Hematopoietic multipotent progenitor cell treated with erythropoietin and hydrocortisone succinate and interleukin-3 and kit ligand, for 17 days (in vitro differentiated cells): ENCODE measurements around the gene PUDP.

ENCODE experiments used
- DNase-seq: peaks from one replicate; pipeline ENCODE4 v3.0.0-alpha.2; 2015; ENCODE audit warnings: low spot score

Gene PUDP

DNA sequence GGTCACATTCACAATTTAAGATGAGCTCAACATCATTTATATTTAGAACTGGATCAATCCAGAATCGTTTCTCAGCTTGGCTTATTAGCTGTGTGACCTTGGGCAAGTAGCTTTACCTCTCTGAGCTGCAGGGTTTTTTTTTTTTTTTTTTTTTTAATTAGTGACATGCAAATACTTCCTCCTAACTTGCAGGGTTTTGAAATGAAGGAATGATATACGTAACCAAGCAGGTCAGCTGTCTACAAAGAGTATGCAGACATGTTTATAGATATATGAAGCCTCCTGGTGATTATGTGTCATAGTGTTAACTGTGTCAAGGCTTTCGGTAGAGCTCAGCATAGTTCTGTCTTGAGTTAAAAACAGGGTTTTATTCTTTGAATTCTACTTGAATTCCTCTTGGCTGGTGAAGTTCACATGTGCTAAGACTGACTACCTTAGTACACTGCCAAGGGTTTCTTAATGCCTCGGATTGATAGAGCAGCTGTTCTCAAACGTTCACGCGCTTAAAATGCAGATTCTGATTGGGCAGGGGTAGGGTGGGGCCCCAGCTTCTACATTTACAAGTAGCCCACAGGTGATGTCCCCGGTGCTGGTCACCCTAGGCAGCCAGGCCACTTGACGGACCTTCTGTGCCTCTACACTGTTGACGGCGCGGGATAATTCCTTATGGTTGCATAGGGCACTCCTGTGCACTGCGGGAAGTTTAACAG lies 1.1 kb downstream of the PUDP start:
- no peak for DNase-seq

DNA sequence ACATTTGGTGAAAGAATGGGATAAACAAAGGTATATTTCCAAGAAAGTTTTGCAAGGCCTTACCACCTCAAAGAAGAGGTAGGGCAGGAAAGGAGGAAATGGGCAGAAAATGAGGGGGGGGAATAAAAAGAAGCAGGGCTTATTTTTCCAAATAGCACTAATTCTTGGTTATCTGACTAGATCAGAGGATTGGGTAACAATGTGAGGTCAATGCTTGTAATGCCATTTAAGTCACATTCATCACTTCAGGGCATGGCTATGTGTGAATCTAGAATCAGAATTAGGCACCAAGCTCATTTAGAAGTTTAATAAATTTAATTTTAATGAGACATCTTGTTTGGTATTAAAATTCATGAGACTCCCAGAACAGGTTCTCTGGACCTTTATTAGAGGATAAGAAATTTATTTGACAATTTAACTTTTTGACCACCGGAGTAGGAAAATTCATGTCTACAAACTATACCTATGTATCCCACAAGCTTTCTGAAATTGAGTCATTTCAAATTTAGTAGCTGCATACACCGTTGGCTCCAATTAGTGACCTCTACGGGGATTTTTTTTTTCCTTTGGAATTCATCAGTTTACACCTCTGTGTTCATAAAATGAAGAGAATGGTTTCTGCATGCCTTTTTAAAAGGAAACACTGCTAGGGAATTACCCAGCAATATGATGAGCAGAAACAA lies 1.8 kb downstream of the PUDP start:
- no peak for DNase-seq

DNA sequence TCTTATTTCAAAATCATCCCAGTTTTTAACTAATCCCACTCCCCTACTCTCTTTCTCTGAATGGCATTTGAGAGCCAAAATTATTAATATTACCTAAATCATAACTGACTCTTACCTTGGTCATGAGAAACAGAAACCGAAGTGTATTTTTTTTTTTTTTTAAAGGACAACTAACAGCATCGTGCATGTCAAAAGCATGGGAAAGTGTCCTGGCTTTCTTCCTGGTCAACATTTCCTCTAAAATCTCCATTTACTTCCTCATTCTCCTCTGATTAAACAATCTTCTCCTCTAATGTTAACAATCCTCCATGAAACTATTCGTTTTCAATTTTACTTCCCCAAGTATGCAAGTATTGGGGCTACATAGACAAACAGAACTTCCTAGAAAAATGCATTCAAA lies 2.5 kb downstream of the PUDP start:
- DNase-seq, result no peak

DNA sequence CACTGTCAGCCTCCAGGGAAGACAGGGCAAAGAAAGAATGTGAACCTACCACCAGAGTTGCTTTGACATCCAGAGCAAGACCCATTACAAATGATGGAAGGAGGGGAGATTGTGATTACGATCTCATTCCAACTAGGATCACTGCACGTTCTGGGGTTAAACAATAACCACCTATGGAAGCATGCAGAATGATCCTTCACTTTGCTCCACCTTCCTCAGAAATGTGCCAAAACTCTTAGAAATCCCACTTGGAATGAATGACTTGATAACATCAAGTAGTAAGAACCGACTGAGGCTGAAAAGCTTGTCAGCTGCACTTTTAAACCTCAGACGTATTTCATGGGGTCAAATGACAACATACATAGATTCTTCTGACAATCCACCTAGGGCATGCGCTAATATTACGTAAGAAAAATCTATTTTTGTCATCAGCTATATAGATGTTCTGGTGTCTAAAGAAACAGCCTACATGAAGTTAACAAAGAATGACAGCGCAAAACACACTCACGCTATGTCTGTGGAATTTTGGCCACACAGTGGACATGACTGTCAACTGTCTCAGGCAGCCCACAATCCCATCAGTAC lies 3.9 kb downstream of the PUDP start:
- no peak for DNase-seq

DNA sequence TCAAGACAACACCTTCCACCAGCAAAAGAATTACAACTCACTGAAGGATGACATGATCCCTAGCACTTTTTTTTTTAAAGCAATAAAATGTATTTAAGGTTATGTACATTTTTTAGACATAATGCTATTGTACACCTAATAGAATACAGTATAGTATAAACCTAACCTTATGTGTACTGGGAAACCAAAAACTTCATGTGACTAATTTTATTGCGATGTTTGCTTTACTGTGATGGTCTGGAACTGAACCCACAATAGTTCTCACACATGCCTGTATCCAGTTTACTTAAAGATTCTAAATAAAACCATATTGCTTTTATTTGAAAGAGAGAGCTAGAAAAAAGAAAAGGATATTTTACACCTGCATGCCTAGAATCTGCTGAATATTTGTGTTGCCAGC lies 4.9 kb downstream of the PUDP start:
- DNase-seq, result no peak

DNA sequence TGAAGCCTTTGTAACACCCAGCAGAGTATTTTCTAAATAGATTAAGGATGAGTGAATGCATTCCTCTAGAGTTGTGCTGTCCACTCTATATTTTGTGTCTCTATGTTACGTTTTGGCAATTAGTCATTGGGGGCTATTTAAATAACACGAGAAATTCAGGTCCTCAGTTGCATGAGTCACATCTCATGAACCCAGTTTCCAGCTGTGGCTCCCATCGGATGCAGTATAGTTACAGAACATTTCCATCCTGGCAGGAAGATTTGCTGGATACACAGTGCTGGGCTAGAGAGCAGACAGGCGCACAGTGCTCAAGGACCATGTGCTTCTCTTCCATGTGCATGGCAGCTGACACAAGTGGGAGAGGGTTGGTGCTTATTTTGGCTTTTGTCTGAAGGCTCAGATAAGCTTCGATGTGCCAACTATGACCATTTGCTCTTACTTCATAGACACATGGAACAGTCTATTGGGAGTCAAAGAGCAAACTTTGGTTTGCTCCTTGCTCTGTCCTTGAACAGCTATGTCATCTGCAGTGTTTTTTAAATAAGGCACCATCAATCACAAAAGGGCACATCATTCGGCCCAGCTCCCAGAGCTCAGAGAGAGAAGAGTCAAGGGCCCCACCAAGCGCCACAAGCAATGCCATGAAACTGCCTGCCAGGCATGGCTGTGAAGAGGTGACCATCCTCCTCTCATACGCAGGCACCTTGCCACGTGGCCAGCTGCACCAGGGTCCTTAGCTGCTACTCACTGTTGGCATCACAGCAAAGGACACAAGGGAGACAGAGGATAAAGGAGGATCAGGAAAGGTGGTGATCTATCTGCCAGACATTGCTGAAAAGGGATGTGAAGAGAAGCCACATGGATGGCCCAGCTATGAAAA lies 8.5 kb downstream of the PUDP start:
- DNase-seq, result no peak

DNA sequence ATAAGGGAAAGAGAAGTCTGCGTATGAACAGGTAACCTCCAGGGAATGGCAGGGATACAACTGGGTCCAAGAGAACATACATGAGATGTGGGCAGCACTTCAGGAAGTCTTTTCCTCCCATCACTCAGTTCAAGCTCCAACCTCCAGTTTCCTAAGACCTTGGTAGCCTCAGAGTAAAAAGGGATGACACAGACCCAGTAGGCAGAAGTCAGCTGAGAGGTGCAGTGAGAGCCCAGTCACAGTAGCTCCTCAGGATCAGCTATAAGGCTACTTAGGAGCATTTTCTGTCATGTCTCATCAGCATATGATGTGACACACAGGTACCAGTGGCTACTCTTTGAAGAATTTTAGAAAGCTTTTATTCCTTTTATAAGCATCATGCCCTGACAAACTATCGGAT lies 13.0 kb downstream of the PUDP start:
- no peak for DNase-seq

DNA sequence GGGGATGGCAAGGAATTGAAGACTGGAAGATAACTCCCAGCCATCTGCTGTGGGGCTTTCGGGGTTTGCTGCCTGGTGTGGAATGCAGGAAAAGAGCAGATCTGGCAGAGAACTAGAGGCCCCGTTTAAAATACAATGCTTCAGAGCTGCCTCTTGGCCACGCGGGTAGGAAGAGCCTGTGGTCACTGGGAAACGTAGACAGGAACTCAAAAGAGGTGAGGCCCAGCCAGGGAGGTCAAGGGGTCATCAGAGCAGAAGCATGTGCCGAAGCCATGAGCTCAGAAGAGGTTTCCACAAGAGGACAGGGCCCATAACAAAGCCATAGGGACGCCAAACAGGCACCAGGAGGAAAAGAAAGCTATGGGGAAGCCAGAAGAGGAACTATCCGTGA lies 14.9 kb downstream of the PUDP start:
- no peak for DNase-seq

DNA sequence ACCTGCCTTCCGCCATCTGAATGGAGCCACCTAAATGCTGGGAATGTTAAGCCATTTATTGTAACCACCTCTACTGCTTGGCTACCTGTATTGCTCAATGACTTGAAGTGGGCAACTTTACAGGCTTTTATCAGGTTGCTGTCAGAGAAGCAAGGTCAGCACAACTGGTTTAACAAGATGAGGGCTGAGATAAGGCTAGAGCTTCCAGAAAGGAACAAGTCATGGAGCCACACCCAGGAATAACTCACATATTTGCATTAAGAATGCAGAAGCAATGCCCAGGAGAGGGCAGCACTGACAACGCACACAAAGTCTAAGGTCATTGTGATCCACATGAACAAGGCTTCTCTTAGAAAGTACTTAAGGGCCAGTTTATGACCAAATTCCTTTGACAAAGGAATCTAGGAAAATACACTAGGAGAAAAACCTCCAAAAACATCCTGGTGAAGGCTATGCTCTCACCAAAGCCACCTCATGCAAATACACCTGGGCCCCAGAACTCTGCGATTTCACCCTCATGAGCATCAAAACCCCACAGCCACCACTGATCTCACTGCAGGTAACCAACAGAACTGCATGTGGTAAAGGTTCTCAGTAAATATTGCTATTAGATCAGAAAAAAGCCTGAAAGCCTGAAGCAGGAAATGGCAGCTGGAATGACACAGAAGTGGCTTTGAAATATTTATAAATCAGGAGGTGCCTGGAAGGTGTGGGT lies 15.5 kb downstream of the PUDP start:
- DNase-seq, result peak; percentile 17

DNA sequence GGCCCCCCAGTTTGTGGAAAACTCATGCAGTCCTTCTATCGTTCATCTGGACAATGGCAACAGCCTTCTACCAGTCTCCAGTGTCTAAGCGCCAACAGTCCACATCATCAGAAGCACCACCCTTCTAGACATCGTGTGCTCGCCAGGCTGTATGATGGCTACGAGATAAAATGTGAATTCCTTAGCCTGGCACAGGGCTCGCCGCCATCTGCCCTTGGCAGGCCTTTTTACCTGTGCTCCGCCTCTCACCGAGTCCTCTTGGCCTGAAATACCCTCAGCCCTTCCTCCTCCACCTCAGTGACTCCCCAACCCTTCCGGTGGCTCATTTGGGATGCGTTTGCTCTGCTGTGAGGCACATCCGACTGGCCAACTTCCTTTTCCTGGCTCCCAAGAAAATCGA lies 16.3 kb downstream of the PUDP start:
- DNase-seq, result no peak

DNA sequence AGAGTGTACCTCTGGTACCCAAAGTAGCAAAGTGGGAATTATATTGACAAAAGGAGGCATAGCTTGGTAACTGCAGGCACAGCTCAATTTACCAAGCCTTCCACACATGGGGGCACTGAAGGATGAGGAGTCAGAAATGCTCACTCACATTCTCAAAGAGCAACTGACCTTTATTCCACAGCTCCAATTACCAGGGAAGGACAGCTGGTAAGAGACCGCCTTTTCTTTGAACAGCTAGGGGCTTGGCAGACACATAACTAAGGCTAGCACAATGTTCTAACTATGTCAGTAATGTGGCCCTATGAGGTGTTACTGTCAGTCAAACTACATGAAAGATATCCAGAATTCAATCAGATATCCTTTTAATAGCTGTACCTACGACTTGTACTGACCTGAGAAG lies 20.9 kb downstream of the PUDP start:
- no peak for DNase-seq

DNA sequence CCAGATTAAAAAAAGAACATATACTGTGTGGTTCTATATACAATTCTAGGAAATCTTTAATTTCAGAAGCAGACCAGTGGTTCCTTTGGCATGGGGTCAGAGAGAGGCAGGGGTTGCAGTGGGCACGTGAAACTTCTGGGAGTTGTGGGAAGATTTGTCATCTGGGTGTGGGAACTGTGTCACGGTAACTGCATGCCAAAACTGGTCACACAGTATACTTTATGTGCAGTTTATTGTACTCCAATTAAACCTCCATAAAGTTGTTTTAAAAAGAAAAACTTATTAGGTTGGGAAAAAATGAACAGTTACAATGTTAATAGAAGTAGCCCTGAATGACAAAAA lies 27.1 kb downstream of the PUDP start:
- DNase-seq, result no peak

DNA sequence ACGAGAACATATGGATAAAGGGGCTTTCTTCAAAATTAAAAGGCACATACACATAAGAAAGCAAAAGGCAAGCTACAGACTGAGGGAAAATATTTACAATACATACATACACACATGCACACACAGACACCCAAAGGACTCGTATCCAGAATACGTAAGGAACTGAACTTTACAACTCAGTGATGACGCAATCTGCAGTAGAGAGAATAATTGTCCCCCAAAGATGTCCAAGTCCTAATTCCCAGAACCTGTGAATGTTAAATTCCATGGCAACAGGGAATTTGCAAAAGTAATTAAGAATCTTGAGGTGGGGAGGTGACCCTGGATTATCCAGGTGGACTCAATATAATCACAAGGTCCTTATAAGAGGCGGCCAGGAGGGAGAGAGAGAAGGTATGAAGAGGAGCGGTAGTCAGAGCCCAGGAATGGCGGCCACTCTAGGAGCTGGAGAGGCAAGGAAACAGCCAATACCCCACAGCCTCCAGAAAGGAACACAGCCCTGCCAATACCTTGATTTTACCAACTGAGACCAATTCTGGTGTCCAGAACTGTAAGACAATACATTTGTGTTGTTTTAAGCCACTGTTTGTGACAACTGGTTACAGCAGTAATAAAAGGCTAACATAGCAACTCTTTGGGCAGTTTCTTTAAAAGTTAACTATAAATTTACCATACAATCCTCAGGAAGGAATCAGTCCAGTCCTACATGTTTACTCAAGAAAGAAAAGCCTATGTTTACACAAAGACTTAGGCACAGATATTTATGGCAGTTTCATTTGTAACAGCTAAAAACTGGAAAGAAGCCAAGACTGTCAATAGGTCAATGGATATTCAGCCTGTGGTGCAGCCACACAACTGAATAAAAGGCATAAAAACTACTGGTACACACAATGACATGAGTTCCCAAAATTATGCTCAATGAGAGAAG lies 27.7 kb downstream of the PUDP start:
- no peak for DNase-seq

DNA sequence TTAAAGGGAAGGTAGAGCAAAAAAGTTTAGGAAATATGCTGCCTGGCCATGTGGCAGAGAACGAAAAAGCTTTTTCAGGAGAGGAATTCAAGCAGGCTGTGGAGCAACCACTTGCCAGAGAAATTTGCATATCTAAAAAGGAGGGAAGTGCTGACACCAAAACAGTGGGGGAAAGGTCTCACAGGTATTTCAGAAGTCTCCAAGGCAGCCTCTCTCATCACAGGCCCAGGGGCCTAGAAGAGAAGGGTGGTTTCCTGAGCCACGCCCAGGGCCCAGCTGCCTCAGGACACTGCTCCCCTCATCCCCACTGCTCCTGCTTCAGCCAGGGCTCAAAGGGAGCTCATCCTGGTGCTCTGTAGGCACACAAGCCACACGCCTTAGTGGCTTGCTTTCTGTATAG lies 30.4 kb downstream of the PUDP start:
- DNase-seq, result no peak

DNA sequence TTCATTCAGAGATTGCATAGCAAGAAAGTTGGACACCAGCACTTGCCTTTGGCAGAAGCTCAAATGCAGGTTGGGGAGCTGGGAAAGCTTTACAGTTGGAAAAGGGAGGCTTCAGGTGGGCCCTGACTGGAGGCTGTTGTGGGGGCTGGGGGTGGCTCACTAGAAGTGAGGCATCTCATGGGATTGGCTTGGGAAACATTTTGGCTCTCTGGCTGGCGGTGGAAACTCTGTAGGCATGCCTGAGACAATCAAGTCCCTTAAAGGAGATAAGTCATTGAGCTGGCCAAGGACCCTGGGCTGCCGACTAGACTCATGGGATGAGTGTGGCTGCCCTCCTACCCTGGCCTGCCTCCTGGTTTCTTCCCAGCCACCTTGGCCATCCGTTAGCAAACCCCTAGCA lies 31.9 kb downstream of the PUDP start:
- DNase-seq, result no peak

DNA sequence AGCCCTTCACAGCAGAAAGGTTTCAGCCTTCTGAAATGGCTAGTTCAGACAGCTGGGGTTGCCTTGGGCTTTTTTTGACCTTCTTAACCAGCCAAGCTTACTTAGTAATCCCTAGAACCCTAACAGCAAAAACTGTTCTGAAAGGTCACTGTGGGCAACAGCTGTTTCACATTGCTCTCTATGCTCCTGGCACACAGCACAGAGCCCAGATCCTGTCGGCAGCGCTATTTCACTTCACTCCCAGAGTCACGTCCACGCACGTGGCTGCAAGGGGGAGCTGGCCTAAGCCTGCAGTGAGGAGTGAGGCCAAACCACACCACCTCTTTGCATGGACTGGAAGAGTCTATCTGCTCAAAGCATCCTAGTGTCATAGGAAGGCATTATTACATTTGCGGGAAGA lies 32.4 kb downstream of the PUDP start:
- no peak for DNase-seq

DNA sequence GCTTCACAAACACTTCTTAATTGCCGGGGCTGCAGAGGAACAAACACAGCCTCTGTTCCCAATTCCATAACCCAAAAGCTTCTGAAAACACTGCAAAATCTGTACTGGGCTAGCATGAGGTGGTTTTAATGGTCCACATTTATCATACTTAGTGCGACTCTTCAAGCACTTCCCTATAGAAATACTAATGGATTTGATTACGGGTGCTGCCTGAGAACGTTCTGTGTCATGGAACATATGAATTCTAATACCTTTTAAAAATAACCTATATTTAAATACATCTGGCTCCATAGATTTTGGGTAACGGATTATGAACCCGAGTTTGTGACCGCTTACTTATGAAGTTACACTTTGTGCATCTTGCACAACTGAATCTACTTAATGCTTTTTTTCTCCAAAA lies 35.9 kb downstream of the PUDP start:
- no peak for DNase-seq

DNA sequence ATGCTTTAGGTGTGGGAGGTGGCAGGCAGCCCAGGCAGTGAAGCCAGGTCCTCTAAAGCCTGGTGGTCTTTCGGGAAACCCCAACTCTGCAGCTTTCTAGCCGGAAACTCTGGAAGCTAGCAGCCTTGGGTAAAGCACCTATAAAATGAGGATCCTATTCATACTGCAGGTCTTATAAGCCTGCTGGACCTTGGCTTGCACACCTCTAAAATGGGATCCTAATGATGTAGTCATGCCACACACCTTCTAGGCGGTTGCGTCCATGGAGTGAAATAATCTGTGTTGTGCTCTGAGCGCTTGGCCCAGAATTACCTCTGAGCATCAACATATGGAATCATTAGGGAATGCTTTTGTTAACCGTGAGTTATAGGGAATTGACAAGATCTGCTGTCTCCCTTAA lies 36.4 kb downstream of the PUDP start:
- no peak for DNase-seq

DNA sequence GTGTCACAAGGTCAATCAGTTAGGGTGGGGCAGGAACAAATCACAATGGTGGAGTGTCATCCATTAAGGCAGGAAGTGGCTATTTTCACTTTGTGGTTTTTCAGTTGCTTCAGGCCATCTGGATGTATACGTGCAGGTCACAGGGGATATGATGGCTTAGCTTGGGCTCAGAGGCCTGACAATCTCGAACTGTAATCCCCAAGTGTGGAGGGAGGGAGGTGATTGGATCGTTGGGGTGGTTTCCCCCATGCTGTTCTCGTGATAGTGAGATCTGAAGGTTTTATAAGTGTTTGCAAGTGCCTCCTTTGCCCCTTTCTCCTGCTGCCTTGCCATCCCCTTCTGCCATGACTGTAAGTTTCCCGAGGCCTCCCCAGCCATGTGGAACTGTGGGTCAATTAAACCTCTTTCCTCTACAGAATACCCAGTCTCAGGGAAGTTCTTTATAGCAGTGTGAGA lies 37.1 kb downstream of the PUDP start:
- no peak for DNase-seq

DNA sequence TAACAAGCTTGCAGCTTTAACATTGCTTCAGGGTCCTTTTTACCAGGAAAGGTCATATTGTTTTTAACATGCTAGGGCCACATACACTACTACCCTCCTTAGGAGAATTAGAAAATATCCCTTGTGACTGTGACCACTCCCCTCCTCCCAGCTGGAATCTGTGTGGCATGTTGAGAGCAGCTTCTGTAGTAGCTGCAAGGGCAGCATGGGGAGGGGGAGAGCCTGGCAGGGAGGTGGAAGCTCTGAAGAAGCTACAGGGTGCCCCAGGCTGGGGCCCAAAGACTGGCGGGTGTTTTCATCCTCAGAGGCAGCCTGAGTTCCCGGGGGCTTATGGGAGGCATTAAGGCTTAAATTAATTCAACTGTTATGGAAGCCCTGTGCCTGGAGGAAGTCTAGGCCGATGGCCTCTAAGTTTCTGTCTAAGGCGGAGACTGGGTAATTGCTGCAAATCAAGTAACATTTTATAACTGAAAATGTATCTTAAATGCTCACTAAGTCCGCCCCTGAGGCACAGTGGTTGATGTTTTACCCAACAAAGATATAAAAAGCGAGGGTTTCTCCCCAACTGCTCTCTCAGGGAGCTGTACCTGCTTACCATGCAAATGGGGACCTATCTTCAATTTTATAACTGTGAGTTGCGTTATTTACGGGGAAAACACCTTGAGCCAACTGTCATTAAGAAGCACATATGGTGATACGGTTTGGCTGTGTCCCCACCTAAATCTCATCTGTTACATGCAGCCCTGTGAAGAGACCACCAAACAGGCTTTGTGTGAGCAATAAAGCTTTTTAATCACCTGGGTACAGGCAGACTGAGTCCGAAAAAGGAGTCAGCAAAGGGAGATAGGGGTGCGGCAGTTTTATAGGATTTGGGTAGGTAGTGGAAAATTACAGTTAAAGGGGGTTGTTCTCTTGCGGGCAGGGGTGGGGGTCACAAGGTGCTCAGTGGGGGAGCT lies 37.8 kb downstream of the PUDP start:
- no peak for DNase-seq
